DOHH2 (cell line): ENCODE data around the gene DOCK4.

Experiments used
- EZH2phosphoT487 ChIP-seq: fragments of 200-600 bp; sonication (generic); IDR thresholded peaks from 2 replicates; pipeline ENCODE4 v1.6.1; 2017; ENCODE audit warnings: borderline replicate concordance, mild to moderate bottlenecking, antibody characterized with exemption, low read length, moderate library complexity, mixed read lengths
- TF ChIP-seq, protein P1 (sequence below): fragments of 200-600 bp; sonication (generic); IDR thresholded peaks from one replicate; pipeline ENCODE4 v1.5.1; 2014; ENCODE audit warnings: antibody characterized with exemption, mild to moderate bottlenecking, low read depth, low read length; ENCODE audit not compliant: poor library complexity, severe bottlenecking

DNA sequence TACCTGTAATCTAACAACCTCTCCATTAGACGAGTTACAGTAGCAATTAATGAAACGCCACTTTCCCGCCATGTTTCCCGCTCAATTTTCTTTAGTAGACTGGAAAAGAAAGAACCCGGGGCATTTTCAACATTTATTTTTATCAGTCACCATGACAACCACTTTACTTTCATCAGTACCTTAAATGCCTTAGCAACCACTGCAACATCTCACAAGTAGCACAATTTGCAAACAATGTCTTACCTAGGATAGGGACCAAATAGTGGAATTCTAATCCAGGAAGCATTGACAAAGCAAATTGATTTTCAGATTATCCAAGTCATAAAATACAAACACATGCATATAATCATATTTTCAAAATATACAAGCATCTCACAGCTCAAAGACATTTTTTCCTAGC is 422.3 kb downstream of the DOCK4 start:
- no peak for TF ChIP-seq EZH2phosphoT487
- TF ChIP-seq, protein P1, sequence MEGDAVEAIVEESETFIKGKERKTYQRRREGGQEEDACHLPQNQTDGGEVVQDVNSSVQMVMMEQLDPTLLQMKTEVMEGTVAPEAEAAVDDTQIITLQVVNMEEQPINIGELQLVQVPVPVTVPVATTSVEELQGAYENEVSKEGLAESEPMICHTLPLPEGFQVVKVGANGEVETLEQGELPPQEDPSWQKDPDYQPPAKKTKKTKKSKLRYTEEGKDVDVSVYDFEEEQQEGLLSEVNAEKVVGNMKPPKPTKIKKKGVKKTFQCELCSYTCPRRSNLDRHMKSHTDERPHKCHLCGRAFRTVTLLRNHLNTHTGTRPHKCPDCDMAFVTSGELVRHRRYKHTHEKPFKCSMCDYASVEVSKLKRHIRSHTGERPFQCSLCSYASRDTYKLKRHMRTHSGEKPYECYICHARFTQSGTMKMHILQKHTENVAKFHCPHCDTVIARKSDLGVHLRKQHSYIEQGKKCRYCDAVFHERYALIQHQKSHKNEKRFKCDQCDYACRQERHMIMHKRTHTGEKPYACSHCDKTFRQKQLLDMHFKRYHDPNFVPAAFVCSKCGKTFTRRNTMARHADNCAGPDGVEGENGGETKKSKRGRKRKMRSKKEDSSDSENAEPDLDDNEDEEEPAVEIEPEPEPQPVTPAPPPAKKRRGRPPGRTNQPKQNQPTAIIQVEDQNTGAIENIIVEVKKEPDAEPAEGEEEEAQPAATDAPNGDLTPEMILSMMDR = no peak
